Tibial nerve (tissue), 4 donors: Measurements from ENCODE around the gene DNM1L. TPM values are rescaled to one million over a fixed set of nuclear protein-coding genes. Genes with fewer than 3 reads are reported as not detected.

Experiments
- DNase-seq, 2 donors: peaks; one replicate each; pipeline ENCODE4 v3.0.0-alpha.2; 2019; ENCODE audit warnings: low spot score in 2 of 2
- H3K27ac ChIP-seq, 4 donors: fragments of 200-600 bp; sonication (generic) in 3 of 4; one replicate each; pipeline ENCODE4 v1.5.1; 2017 to 2019; ENCODE audit warnings: mild to moderate bottlenecking in 1 of 4
- H3K27me3 ChIP-seq, 2 donors: fragments of 200-600 bp; sonication (generic) in 1 of 2; one replicate each; pipeline versions ENCODE4 v1.5.1 to v1.6.0; 2017 to 2019
- H3K36me3 ChIP-seq, 3 donors: fragments of 200-600 bp; sonication (generic); one replicate each; pipeline ENCODE4 v1.5.1; 2018 to 2019
- H3K4me1 ChIP-seq, 4 donors: fragments of 200-600 bp; sonication (generic) in 3 of 4; one replicate each; pipeline ENCODE4 v1.5.1; 2017 to 2019
- H3K4me3 ChIP-seq, 4 donors: fragments of 200-600 bp; sonication (generic) in 3 of 4; one replicate each; pipeline ENCODE4 v1.5.1; 2017 to 2019; ENCODE audit warnings: mild to moderate bottlenecking in 1 of 4, moderate library complexity in 1 of 4
- H3K9me3 ChIP-seq, 4 donors: fragments of 200-600 bp; sonication (generic) in 3 of 4; one replicate each; pipeline ENCODE4 v1.5.1; 2017 to 2019
- CTCF ChIP-seq, 5 experiments: fragments of 200-600 bp in 3 of 5; fragments of 450-650 bp in 2 of 5; sonication (generic) in 3 of 5; IDR thresholded peaks; one replicate each; pipeline ENCODE4 v1.5.1; 2016 to 2019; ENCODE audit warnings: antibody characterized with exemption in 5 of 5, mild to moderate bottlenecking in 3 of 5, moderate library complexity in 2 of 5
- EP300 ChIP-seq, 2 donors: sonication (generic); formaldehyde crosslinking; IDR thresholded peaks; one replicate each; pipeline ENCODE4 v1.6.1; 2017; ENCODE audit warnings: antibody characterized with exemption in 2 of 2, mild to moderate bottlenecking in 1 of 2
- POLR2A ChIP-seq, 2 donors: fragments of 450-650 bp; IDR thresholded peaks; one replicate each; pipeline ENCODE4 v1.6.1; 2017; ENCODE audit warnings: antibody characterized with exemption in 2 of 2, mild to moderate bottlenecking in 2 of 2, moderate library complexity in 2 of 2
- WGBS, 2 donors: methylation state at CpG; one replicate each; pipeline ENCODE4 v1.1.5; 2018; 5-methylcytosine and 5-hydroxymethylcytosine counted together
- total RNA-seq, 4 donors: library from RNA; depleted of rRNA; stranded (reverse); fragments of >200 nt; gene quantifications; one replicate each; pipeline ENCODE4 v1.1.0, GENCODE V29; 2016

DNM1L gene
- total RNA-seq, 4 donors from 2014 or later, result 42.0 to 97.5 (median 59.1) TPM

GRCh38 chr12:32754111-32754510, 75.0 kb downstream of the DNM1L start:
- no peak for DNase-seq
- no peak for TF ChIP-seq CTCF (IDR thresholded peaks at IDR 0.05)
- TF ChIP-seq POLR2A (IDR thresholded peaks at IDR 0.05), result no peak
- no peak for TF ChIP-seq EP300 (IDR thresholded peaks at IDR 0.05)
- Histone ChIP-seq H3K36me3 (peaks cover 0 to 41% (median 28%) of the 10 kb centered on the region in 3 donors), H3K9me3 (no peaks in the 10 kb centered on the region), H3K4me3 (peak overlapping the region in 1 of 4 donors; percentile 70), H3K4me1 (peaks cover 4 to 30% (median 8%) of the 10 kb centered on the region in 4 donors), H3K27ac (peak overlapping the region in 1 of 4 donors; percentile 93), H3K27me3 (no peaks in the 10 kb centered on the region)
- 39 to 47% methylated on average over 2 of the region's 2 CpGs for WGBS, 2 donors

- Histone ChIP-seq H3K27me3 (no peaks in the 10 kb centered on the region), H3K27ac (peak overlapping the region; percentile 83 to 93 (median 91)), H3K4me3 (peak overlapping the region; percentile 70 to 87 (median 82)), H3K36me3 (peaks cover 0 to 31% (median 17%) of the 10 kb centered on the region in 3 donors), H3K4me1 (peaks cover 4 to 30% (median 8%) of the 10 kb centered on the region in 4 donors), H3K9me3 (no peaks in the 10 kb centered on the region)
- WGBS, 2 donors, result 0% methylated on average over 22 to 28 of the region's 40 CpGs
- DNase-seq, result peak; percentile 24 to 41
- TF ChIP-seq POLR2A (IDR thresholded peaks at IDR 0.05) (no peak), CTCF (IDR thresholded peaks at IDR 0.05) (peak; percentile 46 to 67 (median 59)), EP300 (IDR thresholded peaks at IDR 0.05) (no peak)
Observed at GRCh38 chr12:32755051-32755653, 76.1 kb downstream of the DNM1L start.

- H3K4me1 ChIP-seq, result peaks cover 4 to 30% (median 8%) of the 10 kb centered on the region in 4 donors
- peak within 1 kb of the TSS; percentile 83 to 93 (median 91) for H3K27ac ChIP-seq
- H3K27me3 ChIP-seq, result no peaks in the 10 kb centered on the region
- H3K36me3 ChIP-seq, result peaks cover 0 to 24% (median 16%) of the 10 kb centered on the region in 3 donors
- DNase-seq, result peak; percentile 87 to 90
- no peaks in the 10 kb centered on the region for H3K9me3 ChIP-seq
- peak within 1 kb of the TSS; percentile 70 to 87 (median 82) for H3K4me3 ChIP-seq
- peak; percentile 37 to 65 for TF ChIP-seq POLR2A (IDR thresholded peaks at IDR 0.05)
- peak; percentile 74 to 93 for TF ChIP-seq EP300 (IDR thresholded peaks at IDR 0.05)
- TF ChIP-seq CTCF (IDR thresholded peaks at IDR 0.05), result peak; percentile 75 to 93 (median 77)
- 0 to 1% methylated on average over 39 of the region's 39 CpGs for WGBS, 2 donors
Observed at GRCh38 chr12:32755654-32756475, 76.8 kb downstream of the DNM1L start, which contains the start of gene YARS2. YARS2 (minus strand) TSS chr12:32755897; CDS start chr12:32755874, 23 bp downstream.

- TF ChIP-seq POLR2A (IDR thresholded peaks at IDR 0.05), result no peak
- peaks cover 0 to 17% (median 9%) of the 10 kb centered on the region in 3 donors for H3K36me3 ChIP-seq
- no peaks in the 10 kb centered on the region for H3K27me3 ChIP-seq
- H3K27ac ChIP-seq, result peak overlapping the region; percentile 83 to 93 (median 91)
- no peaks in the 10 kb centered on the region for H3K9me3 ChIP-seq
- WGBS, 2 donors, result 25% methylated on average over 8 of the region's 8 CpGs
- H3K4me1 ChIP-seq, result peaks cover 4 to 30% (median 8%) of the 10 kb centered on the region in 4 donors
- DNase-seq, result no peak
- H3K4me3 ChIP-seq, result peak overlapping the region in 3 of 4 donors; percentile 70 to 87 (median 87)
Observed at GRCh38 chr12:32756476-32757066, 77.5 kb downstream of the DNM1L start.

- 81 to 82% methylated on average over 3 of the region's 3 CpGs for WGBS, 2 donors
- Histone ChIP-seq H3K27me3 (no peaks in the 10 kb centered on the region), H3K9me3 (no peaks in the 10 kb centered on the region), H3K27ac (peak overlapping the region in 3 of 4 donors; percentile 44 to 93 (median 83)), H3K36me3 (peaks cover 0 to 11% (median 4%) of the 10 kb centered on the region in 3 donors), H3K4me1 (peaks cover 4 to 30% (median 8%) of the 10 kb centered on the region in 4 donors), H3K4me3 (no peak overlapping the region)
- no peak for TF ChIP-seq CTCF (IDR thresholded peaks at IDR 0.05)
- no peak for TF ChIP-seq EP300 (IDR thresholded peaks at IDR 0.05)
- no peak for TF ChIP-seq POLR2A (IDR thresholded peaks at IDR 0.05)
- no peak for DNase-seq
Observed at GRCh38 chr12:32757157-32757556, 78.1 kb downstream of the DNM1L start.
